CD4-positive, alpha-beta T cell treated with Interleukin-10 for 1 hour (primary cell): ENCODE results near the gene E2F4.
A peak's percentile ranks its signal among the peaks of the same experiment; 100 is the strongest.

ENCODE experiments used
- DNase-seq: peaks from one replicate; pipeline ENCODE4 v3.0.0-alpha.2; 2020

The E2F4 gene

GRCh38 chr16:67191995-67192681 is at the start of gene E2F4:
Gene E2F4, plus strand, starts transcription at chr16:67192155. Its CDS starts 73 bp downstream, at chr16:67192228.
- DNase-seq, result peak; percentile 89

GRCh38 chr16:67142342-67142741 is 49.6 kb upstream of the E2F4 start:
- no peak for DNase-seq

GRCh38 chr16:67144943-67145342 is 47.0 kb upstream of the E2F4 start:
- DNase-seq, result no peak

GRCh38 chr16:67145746-67146145 is 46.2 kb upstream of the E2F4 start:
- no peak for DNase-seq

GRCh38 chr16:67146523-67147357 is 45.2 kb upstream of the E2F4 start:
- no peak for DNase-seq

- no peak for DNase-seq
Observed at GRCh38 chr16:67147437-67148140, 44.4 kb upstream of the E2F4 start.

- DNase-seq, result no peak
Observed at GRCh38 chr16:67148221-67148620, 43.7 kb upstream of the E2F4 start.

GRCh38 chr16:67148656-67149275 is 43.2 kb upstream of the E2F4 start:
- no peak for DNase-seq

GRCh38 chr16:67149276-67150046 is 42.5 kb upstream of the E2F4 start:
- DNase-seq, result no peak

- DNase-seq, result peak; percentile 46
Observed at GRCh38 chr16:67150047-67150832, 41.7 kb upstream of the E2F4 start.

- peak; percentile 29 for DNase-seq
Observed at GRCh38 chr16:67150833-67151396, 41.0 kb upstream of the E2F4 start, which contains the start of gene B3GNT9. Gene B3GNT9, minus strand, starts transcription at chr16:67150998. Its CDS starts 513 bp downstream, at chr16:67150485.

- DNase-seq, result no peak
Observed at GRCh38 chr16:67151431-67152097, 40.4 kb upstream of the E2F4 start.

- DNase-seq, result no peak
Observed at GRCh38 chr16:67154578-67155294, 37.2 kb upstream of the E2F4 start.

GRCh38 chr16:67155295-67156142 is 36.4 kb upstream of the E2F4 start:
- DNase-seq, result peak; percentile 82

GRCh38 chr16:67156143-67156844 is 35.7 kb upstream of the E2F4 start:
- DNase-seq, result no peak

- DNase-seq, result no peak
Observed at GRCh38 chr16:67157106-67157748, 34.7 kb upstream of the E2F4 start.

- DNase-seq, result peak; percentile 73
Observed at GRCh38 chr16:67157892-67158635, 33.9 kb upstream of the E2F4 start.
